SH-SY5Y (cell line): ENCODE measurements around the gene ETV6.

Experiments used
- GATA2 ChIP-seq: IDR thresholded peaks from 2 replicates; pipeline ENCODE4 v1.6.1; 2011; ENCODE audit warnings: mild to moderate bottlenecking, low read depth, low read length
- GATA3 ChIP-seq: IDR thresholded peaks from 2 replicates; pipeline ENCODE4 v1.6.1; 2011; ENCODE audit warnings: low read depth, mild to moderate bottlenecking, low read length, moderate library complexity

DNA sequence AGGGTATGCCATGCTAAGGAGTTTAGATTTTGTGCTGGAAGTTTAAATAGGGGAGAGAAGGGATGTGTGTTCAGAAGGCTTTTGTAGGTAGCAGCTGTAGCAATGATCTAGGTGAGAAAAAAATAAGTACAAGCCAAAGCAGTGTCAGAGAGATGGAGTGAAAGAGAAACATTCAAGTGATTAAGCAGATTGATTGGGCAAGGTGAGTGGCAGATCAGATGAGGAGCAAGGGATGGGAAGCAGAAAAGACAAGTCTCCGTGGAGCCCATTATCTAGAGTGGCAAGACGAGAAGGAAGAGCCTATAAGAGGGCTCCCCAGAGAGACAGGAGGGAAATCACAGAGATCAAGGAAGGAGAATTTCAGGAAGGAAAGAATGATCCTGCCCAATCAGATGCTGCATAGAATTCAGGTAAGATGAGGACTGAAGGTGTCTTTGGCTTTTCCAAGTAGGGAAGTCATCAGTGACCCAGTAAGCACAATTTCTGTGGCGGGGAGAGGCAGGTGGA, 133.5 kb downstream of the ETV6 start:
- TF ChIP-seq GATA3: no peak
- no peak for TF ChIP-seq GATA2
